K562 (cell line): ENCODE measurements around the gene RING1. TPM values are rescaled to one million over a fixed set of nuclear protein-coding genes. Genes with fewer than 3 reads are reported as not detected.

Experiments
- ATAC-seq: fragments of 200-7000 bp; cut with Tn5 transposase; 3 replicates; pipeline ENCODE4 v1.9.1; 2020; ENCODE audit warnings: moderate library complexity
- BruUV-seq: library from RNA; stranded (reverse); fragments of 400-500 nt; replicated peaks from 2 replicates; lab custom pipeline; 2021; lab: Mats Ljungman, UMichigan
- CTCF ChIA-PET: fragments of 300-600 bp; formaldehyde crosslinking; extraction: SDS; loops from one replicate; lab custom pipeline; 2021; ENCODE audit warnings: low intra/inter-chr PET ratio; lab: Yijun Ruan, JAX
- POLR2A ChIA-PET: fragments of 300-600, 350-650 bp; sonication (Branson Sonifier 250); formaldehyde crosslinking; extraction: SDS; loops from one replicate; lab custom pipeline; 2021; ENCODE audit warnings: antibody characterized with exemption, inconsistent platforms; lab: Yijun Ruan, JAX
- DNase-seq, 4 experiments: peaks; one replicate each; pipeline versions ENCODE4 v3.0.0 to v3.0.0-alpha.2; 2011 to 2018; ENCODE audit warnings: low spot score in 3 of 4, mixed read lengths in 3 of 4; ENCODE audit errors: extremely low read depth in 1 of 4
- FAIRE-seq: peaks from 2 replicates; lab custom pipeline; 2011; peaks lifted over from hg19 to GRCh38; lab: Jason Lieb, UNC
- H2AFZ ChIP-seq: 2 replicates; pipeline ENCODE4 v1.6.0; 2011; ENCODE audit warnings: low read depth, low read length, control low read depth, inconsistent platforms
- H3K27ac ChIP-seq: fragments of 200-600 bp; 3 replicates; pipeline ENCODE4 v1.8.0; 2011; ENCODE audit warnings: low read depth, mild to moderate bottlenecking, control low read depth, inconsistent platforms, low read length, moderate library complexity, mixed read lengths; ENCODE audit errors: extremely low read depth
- H3K27me3 ChIP-seq, 2 experiments: fragments of 300-600 bp in 1 of 2; 2 replicates in 1 of 2; 3 replicates in 1 of 2; pipeline versions ENCODE4 v1.6.0 to v1.8.0; 2011; ENCODE audit warnings: inconsistent platforms in 2 of 2, low read length in 2 of 2, mild to moderate bottlenecking in 1 of 2, mixed read lengths in 1 of 2, moderate library complexity in 1 of 2; ENCODE audit not compliant: control insufficient read depth in 2 of 2, insufficient read depth in 2 of 2
- H3K36me3 ChIP-seq: fragments of 300-600 bp; 3 replicates; pipeline ENCODE4 v1.8.0; 2011; ENCODE audit warnings: mild to moderate bottlenecking, low read length, inconsistent platforms; ENCODE audit not compliant: control insufficient read depth, insufficient read depth
- H3K4me1 ChIP-seq, 2 experiments: fragments of 200-600 bp in 1 of 2; replicated peaks in 1 of 2; 2 replicates in 1 of 2; 3 replicates in 1 of 2; pipeline versions ENCODE4 v1.5.1 to v1.8.0; 2011; ENCODE audit warnings: inconsistent platforms in 2 of 2, low read length in 2 of 2, mild to moderate bottlenecking in 1 of 2, mixed read lengths in 1 of 2, moderate library complexity in 1 of 2; ENCODE audit not compliant: control insufficient read depth in 2 of 2, insufficient read depth in 2 of 2
- H3K4me2 ChIP-seq: 2 replicates; pipeline ENCODE4 v1.6.1; 2011; ENCODE audit warnings: low read length, control low read depth, inconsistent platforms, mixed read lengths; ENCODE audit not compliant: insufficient read depth
- H3K4me3 ChIP-seq: fragments of 200-600 bp; sonication (generic), shearing (Covaris generic); 2 replicates; pipeline ENCODE4 v1.5.1; 2016; ENCODE audit warnings: control low read depth, inconsistent platforms
- H3K79me2 ChIP-seq: fragments of 200-600 bp; 3 replicates; pipeline ENCODE4 v1.8.0; 2011; ENCODE audit warnings: low read length, inconsistent platforms; ENCODE audit not compliant: control insufficient read depth, insufficient read depth
- H3K9ac ChIP-seq, 2 experiments: 2 replicates each; pipeline versions ENCODE4 v1.6.0 to v1.6.1; 2011; ENCODE audit warnings: low read depth in 2 of 2, low read length in 2 of 2, control low read depth in 1 of 2, inconsistent platforms in 1 of 2, mild to moderate bottlenecking in 1 of 2, mixed read lengths in 1 of 2; ENCODE audit not compliant: insufficient read depth in 1 of 2
- H3K9me1 ChIP-seq: one replicate; pipeline ENCODE4 v1.6.0; 2011; ENCODE audit warnings: inconsistent platforms, mild to moderate bottlenecking, low read length, moderate library complexity; ENCODE audit not compliant: control insufficient read depth, insufficient read depth
- H3K9me3 ChIP-seq: replicated peaks from 2 replicates; pipeline ENCODE4 v1.5.1; 2011; ENCODE audit warnings: low read depth, low read length, inconsistent platforms; ENCODE audit not compliant: control insufficient read depth, insufficient read depth
- H4K20me1 ChIP-seq: replicated peaks from 2 replicates; pipeline ENCODE4 v1.6.1; 2011; ENCODE audit warnings: low read length, inconsistent platforms, mixed read lengths; ENCODE audit not compliant: control insufficient read depth, insufficient read depth
- BHLHE40 ChIP-seq: IDR thresholded peaks from 2 replicates; pipeline ENCODE4 v1.6.1; 2011; ENCODE audit warnings: low read length, improper control_type of control experiment
- BRCA1 ChIP-seq, 2 experiments: fragments of 450-650 bp in 1 of 2; sonication (generic) in 1 of 2; formaldehyde crosslinking in 1 of 2; IDR thresholded peaks; 2 replicates each; pipeline versions ENCODE4 v1.5.0 to v1.6.1; 2017 to 2020; ENCODE audit warnings: mild to moderate bottlenecking in 1 of 2, missing genetic modification reagents in 1 of 2
- DLX4 ChIP-seq: fragments of 250-450 bp; sonication (Bioruptor Pico); IDR thresholded peaks from 2 replicates; pipeline ENCODE4 v1.6.1; 2021; ENCODE audit warnings: mild to moderate bottlenecking
- HSF4 ChIP-seq: fragments of 250-450 bp; sonication (Bioruptor Pico); IDR thresholded peaks from 2 replicates; pipeline ENCODE4 v2.1.2; 2022; ENCODE audit warnings: mild to moderate bottlenecking, moderate library complexity, borderline replicate concordance
- L3MBTL2 ChIP-seq: fragments of 450-650 bp; IDR thresholded peaks from 2 replicates; pipeline ENCODE4 v1.6.1; 2016; ENCODE audit warnings: mild to moderate bottlenecking, moderate library complexity
- ZC3H11A ChIP-seq: IDR thresholded peaks from 2 replicates; pipeline ENCODE4 v1.6.1; 2012; ENCODE audit warnings: low read depth, low read length, improper control_type of control experiment
- ZNF584 ChIP-seq: fragments of 200-800 bp; sonication (Bioruptor generic); IDR thresholded peaks from 2 replicates; pipeline ENCODE4 v1.6.1; 2016; ENCODE audit warnings: low read depth, mild to moderate bottlenecking, missing genetic modification characterization, missing compliant biosample characterization
- WGBS: fragments of 100-300 bp; shearing (Covaris generic); methylation state at CpG from one replicate; pipeline ENCODE4 v1.1.6; 2016; ENCODE audit warnings: low coverage, mixed read lengths; ENCODE audit not compliant: insufficient coverage; ENCODE audit errors: missing lambda C conversion rate; 5-methylcytosine and 5-hydroxymethylcytosine counted together
- in situ Hi-C: fragments of 300-500 bp; cut with MboI; formaldehyde crosslinking; loops from 4 replicates; pipeline ENCODE4 v1.15.0; 2018; ENCODE audit warnings: inconsistent platforms, mixed read lengths
- intact Hi-C: fragments of 100-400 bp; cut with micrococcal nuclease; formaldehyde crosslinking; loops from 2 replicates; pipeline ENCODE4 v1.14.2; 2022
- polyA plus RNA-seq, 8 experiments: library from polyadenylated mRNA; depleted of rRNA in 4 of 8; stranded (reverse) in 5 of 8; unstranded in 3 of 8; fragments of >200 nt; fragmentation: Nextera tagmentation in 2 of 8; fragmentation: Illumina TruSeq in 1 of 8; extraction: Ambion mirVana in 2 of 8; extraction: Trizol in 1 of 8; gene quantifications; 2 replicates each; pipeline versions ENCODE4 v1.2.1 to v1.2.3, GENCODE V29; 2011 to 2014; ENCODE audit warnings: inconsistent platforms in 1 of 8, missing spikeins in 1 of 8
- total RNA-seq, 7 experiments: library from RNA; depleted of rRNA in 6 of 7; stranded (reverse); fragments of >200 nt in 6 of 7; fragmentation: Illumina TruSeq in 2 of 7; extraction: Trizol in 2 of 7; gene quantifications; 2 replicates each; pipeline versions ENCODE4 v1.2.1 to v1.2.3, GENCODE V29; 2011 to 2021; ENCODE audit warnings: low replicate concordance in 1 of 7

Gene RING1
- total and polyA plus RNA-seq, 9 of the 15 experiments (the other 6 are each of a cell fraction or from before 2014, with no cell fraction given) = 4.2 to 59.1 (median 36.9) TPM

GRCh38 chr6:33166811-33167210 lies 41.5 kb upstream of the RING1 start (continued):
- TF ChIP-seq DLX4 (no peak), HSF4 (CRISPR knock-in tag) (no peak), ZC3H11A (no peak), L3MBTL2 (no peak)

- 3% methylated on average over 15 of the region's 19 CpGs for WGBS
- no peak overlapping the region for H3K4me3 ChIP-seq
- no peak overlapping the region for H3K27ac ChIP-seq
- peak overlapping the region in 1 of 2 experiments; percentile 36; a peak in 1 of 4 replicates for H3K9ac ChIP-seq
- peaks cover 4% of the 10 kb centered on the region; the same call in 1 of the 2 replicates for H4K20me1 ChIP-seq
- no TSS peak for BruUV-seq
- H2AFZ ChIP-seq = no peak overlapping the region
- no peaks in the 10 kb centered on the region for H3K9me3 ChIP-seq
- no peaks in the 10 kb centered on the region for H3K9me1 ChIP-seq
- no peak for FAIRE-seq
- in situ Hi-C loops = no loop called here
- ChIA-PET CTCF (no interaction called here), POLR2A (no interaction called here)
- H3K79me2 ChIP-seq = no peaks in the 10 kb centered on the region
- intact Hi-C loops = no loop called here
- no peak for DNase-seq
- H3K36me3 ChIP-seq = no peaks in the 10 kb centered on the region
- H3K4me1 ChIP-seq = peaks cover 0 to 18% of the 10 kb centered on the region in 2 experiments; a peak in 1 of 5 replicates
- peaks cover 5 to 37% of the 10 kb centered on the region in 2 experiments; a peak in 3 of 5 replicates for H3K27me3 ChIP-seq
- ATAC-seq = no peak
- TF ChIP-seq BHLHE40 (peak; percentile 53; the same call in 1 of the 2 replicates), ZNF584 (no peak), BRCA1 (IDR thresholded peaks at IDR 0.05) (no peak), BRCA1 (CRISPR knock-in tag; IDR thresholded peaks at IDR 0.05) (no peak)
- H3K4me2 ChIP-seq = no peak overlapping the region
Observed at GRCh38 chr6:33167374-33168283, 40.7 kb upstream of the RING1 start.
